Measurements from ENCODE around the gene TF. TPM values are rescaled to one million over a fixed set of nuclear protein-coding genes. Genes with fewer than 3 reads are reported as not detected.
A peak's percentile ranks its signal among the peaks of the same experiment; 100 is the strongest.

The TF gene
- polyA plus RNA-seq, 10 donors: 1.2 to 15.6 (median 2.9) TPM

DNA sequence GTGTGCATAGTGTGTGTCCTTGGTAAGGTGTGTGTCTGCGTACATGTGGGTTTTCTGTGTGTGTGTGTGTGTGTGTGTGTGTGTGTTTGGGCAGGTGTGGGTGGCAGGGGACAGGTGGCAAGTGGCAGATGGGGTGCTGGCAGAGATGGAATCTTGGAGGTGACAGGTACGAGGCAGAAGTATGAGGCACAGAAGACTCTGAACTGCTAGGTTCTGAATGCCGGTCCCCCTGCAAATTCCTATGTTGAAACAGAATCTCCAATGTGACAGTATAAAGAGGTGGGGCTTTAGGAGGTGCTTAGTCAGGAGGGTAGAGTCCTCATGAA, 89.2 kb downstream of the TF start:
- no peak for DNase-seq

DNA sequence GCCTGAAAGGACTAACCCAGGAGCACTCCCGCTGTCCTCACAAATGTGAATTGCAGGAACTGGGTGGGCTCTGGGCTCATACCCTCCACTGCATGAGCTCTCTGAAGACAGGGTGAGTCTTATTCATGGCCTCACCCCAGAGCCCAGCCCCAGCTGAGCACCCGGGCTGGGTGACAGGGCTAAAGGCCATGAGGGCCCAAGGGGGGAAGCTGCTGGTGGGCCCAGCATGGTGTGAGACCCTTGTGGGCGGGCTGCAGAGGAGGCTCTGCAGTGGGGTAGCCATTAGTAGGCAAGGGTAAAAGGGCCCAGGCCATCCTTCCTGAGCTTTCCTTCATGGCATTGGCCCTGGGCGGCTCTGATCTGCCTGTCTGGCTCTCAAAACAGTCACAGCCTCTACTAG, 89.8 kb downstream of the TF start:
- no peak for DNase-seq

DNA sequence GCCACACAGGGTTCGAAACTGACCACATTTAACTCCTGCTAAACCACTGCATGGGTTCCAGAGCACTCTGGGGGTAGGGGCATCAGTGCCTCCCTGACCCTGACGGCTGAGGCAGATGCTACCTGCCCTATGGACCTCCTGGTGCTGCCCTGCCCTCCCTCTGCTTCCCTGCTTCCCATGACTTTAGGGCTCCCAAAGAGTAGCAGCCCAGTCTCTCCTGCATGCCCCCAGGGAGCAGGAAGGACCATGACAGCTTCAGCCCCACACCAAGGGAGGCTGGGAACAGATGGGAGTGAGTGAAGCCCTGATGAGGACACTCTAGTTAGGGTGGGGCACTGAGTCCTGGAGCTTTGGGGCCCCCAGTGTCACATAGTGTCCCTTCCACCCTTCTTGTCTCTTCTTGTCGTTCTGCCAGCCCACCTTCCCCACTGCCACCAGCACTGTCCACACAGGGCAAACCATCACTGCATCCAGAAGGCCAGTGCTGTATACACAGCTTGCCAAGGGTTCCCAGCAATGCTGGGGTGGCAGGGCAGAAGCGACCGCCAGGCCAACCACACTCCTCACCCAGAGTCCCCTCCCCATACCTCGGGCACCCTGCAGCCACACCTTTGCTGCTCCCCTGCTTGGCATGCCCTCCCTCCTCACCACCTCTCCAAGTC, 90.4 kb downstream of the TF start:
- DNase-seq: no peak

DNA sequence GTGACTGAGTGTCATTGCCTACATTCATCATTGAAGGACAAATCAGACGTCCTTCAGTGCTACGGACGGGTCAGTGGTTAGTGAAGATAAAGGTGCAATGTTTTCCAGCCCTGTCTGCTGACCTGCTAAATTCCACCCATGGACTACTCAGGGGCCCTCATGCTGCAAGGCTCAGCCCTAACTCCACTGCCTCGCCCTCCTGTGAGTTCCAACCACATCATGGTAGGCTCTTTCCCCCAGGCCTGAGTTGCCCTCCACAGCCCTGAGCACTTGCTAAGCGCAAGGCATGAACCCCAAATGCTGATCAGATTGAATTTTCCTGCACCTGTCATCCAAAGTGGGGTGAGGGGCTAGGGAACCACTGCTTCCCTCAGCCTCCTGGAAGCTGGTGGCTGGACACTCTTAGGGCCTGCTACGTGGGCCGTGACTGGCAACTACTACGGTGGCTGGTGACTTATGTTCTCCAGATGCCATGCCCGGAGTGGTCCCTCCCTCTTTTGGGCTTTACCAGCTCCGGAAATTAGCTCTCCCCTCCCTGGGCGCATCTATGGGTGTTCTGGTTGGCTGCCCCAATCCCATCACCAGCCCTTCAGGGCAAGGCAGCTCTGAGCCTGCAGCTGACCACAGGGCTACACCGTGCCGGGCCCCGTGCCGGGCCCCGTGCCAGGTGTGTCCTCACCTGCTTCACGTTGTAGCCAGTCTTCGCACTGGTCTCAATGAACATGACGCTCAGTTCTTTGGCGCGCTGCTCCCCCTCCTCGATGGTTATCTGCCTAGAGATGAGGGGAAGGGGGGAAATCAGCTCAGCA, 91.5 kb downstream of the TF start:
- DNase-seq: no peak

DNA sequence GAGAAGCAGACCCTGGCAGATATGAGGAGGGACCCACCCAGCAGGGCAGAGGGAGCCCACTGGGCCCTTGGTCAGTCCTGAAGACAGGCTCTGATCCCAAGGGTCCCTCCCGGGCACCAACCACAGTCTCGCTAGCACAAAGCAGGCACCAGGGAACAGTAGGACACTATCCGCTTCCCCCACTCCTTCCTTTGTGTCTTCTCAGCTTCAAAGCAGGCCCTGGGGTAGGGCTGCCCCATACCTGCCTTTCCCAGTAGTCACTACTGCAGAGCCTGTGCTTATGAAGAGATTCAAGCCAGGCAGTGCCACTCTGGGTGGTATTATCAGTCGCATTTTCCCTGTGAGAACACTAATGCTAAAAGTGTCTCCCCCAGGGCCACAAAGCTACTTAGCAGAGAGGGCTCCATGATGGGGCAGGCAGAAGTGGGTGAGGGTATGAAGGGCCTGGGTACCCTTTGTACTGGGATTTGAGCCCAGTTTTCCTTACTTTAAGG, 92.2 kb downstream of the TF start:
- DNase-seq: no peak

DNA sequence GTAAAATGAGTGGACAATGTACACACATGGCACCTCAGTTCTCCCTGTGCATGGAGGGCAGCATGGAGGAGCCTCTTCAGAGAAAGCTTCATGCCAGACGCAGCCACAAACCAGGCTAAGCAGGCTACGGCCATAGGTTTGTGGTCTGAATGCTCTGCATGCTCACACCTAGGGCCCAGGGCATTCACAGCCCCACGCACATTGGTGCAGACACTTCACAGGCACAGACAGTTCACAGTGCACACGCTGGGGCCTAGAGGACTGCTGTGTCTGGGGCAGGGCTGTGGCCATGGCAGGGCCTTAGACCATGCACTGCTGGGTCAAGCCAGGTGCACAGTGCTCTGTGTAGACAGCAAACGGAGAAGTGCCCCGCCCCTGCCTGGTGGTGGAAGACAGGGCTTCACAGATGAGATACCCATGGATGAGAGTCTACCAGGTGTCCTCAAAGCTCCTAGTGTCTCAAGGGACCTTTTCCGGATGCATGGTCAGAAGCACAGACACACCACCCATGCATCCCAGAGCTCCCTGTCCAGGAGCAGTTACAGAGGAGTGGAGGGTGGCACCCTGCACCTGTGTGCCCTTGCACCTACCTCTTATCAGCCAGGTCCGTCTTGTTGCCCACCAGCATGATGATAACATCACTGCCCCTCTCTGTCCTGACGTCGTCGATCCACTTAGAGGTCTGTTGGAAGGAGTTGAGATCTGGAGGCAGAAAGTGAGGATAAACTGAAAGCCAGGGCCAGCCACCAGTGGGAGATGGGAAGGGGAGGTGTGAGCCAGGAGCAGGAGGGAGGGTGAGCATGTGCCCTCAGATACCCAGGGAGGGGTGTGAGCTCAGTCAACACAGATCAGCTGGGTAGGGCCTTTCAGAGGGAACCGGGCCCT, 93.0 kb downstream of the TF start:
- no peak for DNase-seq

DNA sequence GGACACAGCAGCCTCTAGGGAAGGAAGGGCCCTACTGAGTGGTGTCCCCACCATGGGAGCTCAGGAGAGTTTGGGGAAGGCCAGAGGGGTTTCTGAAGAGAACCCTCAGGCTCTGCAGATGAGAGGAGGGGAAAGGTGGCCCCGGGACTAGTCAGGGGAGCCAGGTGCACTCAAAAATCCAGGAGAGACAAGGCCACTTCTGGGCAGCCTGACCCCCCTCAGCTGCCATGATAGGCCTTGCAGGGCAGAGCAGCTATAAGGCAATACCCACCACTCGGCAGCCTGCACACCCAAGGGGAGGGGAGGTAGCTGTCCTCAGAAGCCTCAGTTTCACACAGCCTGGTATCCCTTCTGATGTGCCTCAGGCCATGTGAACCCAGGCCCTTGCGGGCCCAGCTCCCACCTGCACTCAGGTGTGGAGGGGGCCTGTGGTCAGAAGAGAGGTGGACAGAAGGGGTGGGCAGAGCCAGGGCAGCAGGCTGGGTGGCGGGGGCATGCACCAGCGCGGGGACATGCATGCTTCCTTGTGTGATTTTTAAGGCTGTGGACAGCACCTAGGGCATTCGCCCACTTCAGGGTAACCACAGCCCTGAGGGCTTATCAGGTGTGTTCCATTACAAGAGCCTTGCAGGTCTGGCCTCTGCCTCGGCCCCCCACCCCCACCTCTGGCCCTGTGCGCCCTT, 94.0 kb downstream of the TF start:
- DNase-seq: no peak

DNA sequence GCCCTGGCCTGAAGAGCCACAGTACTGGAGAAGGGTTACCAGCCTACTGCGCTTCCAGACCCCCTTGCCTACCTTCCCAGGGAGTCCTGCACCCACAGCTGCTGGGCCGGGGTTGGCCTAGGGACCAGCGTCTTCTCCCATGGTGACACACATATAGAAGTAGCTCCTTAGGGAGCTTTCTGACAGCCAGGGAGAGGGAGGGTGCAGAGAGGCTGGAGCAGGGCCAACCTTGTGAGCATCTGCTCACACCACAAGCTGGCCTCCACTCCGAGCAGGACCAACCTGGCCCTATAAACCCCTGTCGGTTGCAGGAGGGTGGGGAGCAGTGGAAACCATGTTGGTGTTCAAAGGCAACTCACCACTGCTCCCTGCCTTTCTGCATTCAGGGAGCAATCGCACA, 94.6 kb downstream of the TF start:
- DNase-seq: no peak

DNA sequence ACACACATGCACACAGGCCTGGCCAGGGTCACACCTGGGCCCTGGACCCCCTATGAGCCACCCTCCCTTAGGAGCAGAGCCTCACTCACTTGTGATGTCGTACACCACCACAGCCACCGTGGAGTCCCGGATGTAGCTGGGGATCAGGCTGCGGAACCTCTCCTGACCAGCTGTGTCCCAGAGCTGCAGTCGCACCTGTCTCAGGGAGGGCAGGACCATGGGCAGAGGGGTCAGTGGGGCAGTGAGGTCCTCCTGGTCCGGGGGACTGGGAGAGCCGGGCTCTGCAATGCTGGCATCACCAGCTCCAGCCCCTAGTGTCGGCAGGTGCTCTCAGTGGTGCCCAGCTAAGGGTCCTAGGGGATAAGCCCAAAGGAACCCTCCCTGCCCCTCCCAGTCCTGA, 95.0 kb downstream of the TF start:
- DNase-seq: no peak

DNA sequence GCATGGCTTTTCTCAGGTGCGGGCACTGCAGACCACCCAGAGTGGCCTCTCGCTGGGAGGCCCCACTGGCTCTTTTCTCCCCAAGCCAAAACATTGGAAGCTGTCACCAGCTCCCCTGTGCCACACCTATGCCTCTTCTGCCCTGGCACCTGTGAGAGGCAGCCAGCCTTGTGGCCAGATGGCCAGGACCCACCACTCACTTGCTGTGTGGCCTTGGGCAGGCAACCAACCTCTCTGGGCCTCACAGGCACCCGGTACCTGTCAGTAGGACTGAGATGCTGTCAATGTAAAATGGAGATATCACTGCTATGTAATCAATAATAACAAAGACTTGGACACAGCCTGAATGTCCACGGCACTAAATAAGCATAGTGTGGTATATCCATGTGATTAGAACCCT, 96.0 kb downstream of the TF start:
- DNase-seq: no peak

DNA sequence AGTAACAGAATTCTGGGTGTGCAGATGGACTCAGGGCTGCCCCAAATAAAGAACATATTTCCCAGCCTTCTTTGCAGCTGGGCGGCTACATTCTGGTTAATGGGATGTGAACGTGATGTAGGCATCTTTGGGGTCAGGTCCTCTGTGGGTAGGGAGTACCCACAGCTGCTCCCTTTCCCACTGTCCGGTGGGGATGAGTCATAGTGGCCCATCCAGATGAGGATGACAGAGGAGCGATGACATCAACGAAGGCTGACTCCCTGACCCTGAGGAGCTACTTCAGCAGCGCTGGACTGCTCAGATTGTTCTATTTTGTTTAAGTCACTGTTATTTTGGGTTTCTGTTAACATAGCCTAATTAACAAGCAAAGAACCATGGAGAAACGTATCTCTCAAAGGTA, 97.4 kb downstream of the TF start:
- peak in 1 of 3 donors; percentile 17 for DNase-seq

DNA sequence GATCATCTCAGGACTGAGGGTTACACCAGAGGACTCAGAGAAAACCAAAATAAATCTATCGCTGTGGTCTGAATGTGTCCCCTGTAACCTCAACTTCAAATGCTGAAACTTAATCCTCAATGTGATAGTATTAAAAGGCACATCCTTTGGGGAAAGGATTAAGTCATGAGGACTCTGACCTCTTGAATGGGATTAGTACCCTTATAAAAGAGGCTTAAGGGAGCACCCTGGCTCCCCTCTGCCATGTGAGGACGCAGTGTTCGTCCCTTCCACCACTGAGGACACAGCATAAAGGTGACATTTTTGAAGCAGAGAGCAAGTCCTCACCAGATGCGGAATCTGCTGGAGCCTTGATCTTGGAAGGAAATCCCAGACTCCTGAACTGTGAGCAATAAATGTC, 98.9 kb downstream of the TF start:
- DNase-seq: no peak

Other genes with a start within 250 kb of the TF start
- gene CDV3, start 172.7 kb upstream of the TF start, polyA plus RNA-seq (ENCODE audit: insufficient read length in 10 of 10): 100 to 1,000 TPM; 127 to 184 (median 147) TPM
- gene TOPBP1, start 84.5 kb upstream of the TF start, polyA plus RNA-seq (ENCODE audit: insufficient read length in 10 of 10): 10 to 100 TPM; 21.9 to 36.9 (median 26.7) TPM
- 10 to 100 TPM; 32.4 to 43.4 (median 37.1) TPM for gene SRPRB, start 59.4 kb downstream of the TF start, polyA plus RNA-seq (ENCODE audit: insufficient read length in 10 of 10)
- 10 to 100 TPM in 3 of 10 donors, 1 to 10 TPM in 7; 6.6 to 13.1 (median 9.6) TPM for gene RAB6B, start 149.5 kb downstream of the TF start, polyA plus RNA-seq (ENCODE audit: insufficient read length in 10 of 10)